ENCODE data around the gene NR1I3. TPM values are rescaled to one million over a fixed set of nuclear protein-coding genes. Genes with fewer than 3 reads are reported as not detected.
"Not testable (repeated sequence)": the region's sequence is repeated elsewhere in the genome, so short reads cannot be mapped to it uniquely, and the experiment has no call there.

Gene NR1I3
- total RNA-seq, 2 donors from 2014 or later, result not detected

DNA sequence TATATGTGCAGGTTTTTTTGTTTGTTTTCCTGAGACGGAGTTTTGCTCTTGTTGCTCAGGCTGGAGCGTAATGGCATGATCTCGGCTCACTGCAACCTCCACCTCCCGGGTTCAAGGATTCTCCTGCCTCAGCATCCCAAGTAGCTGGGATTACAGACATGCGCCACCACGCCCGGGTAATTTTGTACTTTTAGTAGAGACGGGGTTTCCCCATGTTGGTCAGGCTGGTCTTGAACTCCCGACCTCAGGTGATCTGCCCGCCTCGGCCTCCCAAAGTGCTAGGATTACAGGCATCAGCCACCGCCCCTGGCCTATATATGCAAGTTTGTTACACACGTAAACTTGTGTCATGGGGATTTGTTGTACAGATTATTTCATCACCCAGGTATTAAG, 13.3 kb downstream of the NR1I3 start:
- intact Hi-C loops (cut with DNase I), result loop anchor here (2.0 to 10.0 kb wide), 3 partner anchors 16 to 160 kb away; partner anchors contain the start of gene SDHC (in 1 of the 2)
- not testable (repeated sequence) for DNase-seq

GRCh38 chr1:161223805-161224694, 14.0 kb downstream of the NR1I3 start:
- intact Hi-C loops (cut with DNase I), result loop anchor here (2.0 to 10.0 kb wide), 3 partner anchors 15 to 161 kb away; partner anchors contain the start of gene SDHC (in 1 of the 2)
- ATAC-seq (no peak), DNase-seq (no peak)

More for the DNA sequence above, 13.3 kb downstream of the NR1I3 start:
- not testable (repeated sequence) for ATAC-seq

DNA sequence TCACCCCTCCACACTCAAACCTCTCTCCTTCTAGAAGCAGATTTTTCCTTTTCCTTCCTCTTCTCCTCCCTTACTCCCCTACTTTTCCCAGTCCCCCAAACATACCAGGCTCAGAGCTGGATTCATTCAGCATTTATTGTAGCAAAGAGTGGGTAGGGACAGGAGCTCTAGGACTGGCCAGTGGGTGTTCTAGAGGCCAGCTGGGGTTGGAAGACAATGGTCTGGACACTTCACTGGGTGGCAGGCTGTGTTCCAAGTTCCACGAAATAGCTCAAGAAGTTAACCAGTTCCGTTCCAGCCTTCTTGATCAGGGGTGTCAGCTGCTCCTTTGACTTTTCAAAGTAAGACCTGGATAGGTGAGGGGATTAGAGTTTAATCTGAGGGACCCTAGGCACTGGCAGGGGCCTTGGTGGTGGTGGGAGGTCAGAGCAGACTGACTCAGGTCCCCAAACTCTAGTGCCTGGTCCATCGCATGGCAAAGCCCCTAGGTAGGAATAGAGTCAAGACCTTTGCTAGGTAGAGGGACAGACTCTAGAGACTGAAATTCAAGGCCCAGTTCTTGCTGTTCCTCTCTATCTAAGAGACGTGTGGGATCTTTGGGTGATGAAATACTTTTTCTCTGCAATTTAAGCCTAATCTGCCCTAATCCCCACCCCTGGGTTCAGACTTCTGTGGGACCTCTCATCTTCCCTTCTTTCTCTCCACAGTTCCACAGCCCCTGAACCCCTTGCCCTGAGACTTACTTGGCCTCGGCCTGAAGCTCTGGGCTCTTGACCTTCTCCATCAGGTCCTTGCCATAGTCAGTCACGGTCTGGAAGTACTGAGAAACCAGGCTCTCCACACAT, 15.6 kb downstream of the NR1I3 start:
- DNase-seq (peak; percentile 11), ATAC-seq (no peak)
- intact Hi-C loops (cut with DNase I), result loop anchor here (5.0 to 10.0 kb wide), 2 partner anchors 90 to 162 kb away; partner anchors contain the start of gene SDHC (in 1 of the 2)

- intact Hi-C loops (cut with DNase I), result loop anchor here (5.0 to 10.0 kb wide), 2 partner anchors 92 to 165 kb away; partner anchors contain the start of gene SDHC (in 1 of the 2)
Measured at GRCh38 chr1:161220002-161220401, 18.0 kb downstream of the NR1I3 start.

DNA sequence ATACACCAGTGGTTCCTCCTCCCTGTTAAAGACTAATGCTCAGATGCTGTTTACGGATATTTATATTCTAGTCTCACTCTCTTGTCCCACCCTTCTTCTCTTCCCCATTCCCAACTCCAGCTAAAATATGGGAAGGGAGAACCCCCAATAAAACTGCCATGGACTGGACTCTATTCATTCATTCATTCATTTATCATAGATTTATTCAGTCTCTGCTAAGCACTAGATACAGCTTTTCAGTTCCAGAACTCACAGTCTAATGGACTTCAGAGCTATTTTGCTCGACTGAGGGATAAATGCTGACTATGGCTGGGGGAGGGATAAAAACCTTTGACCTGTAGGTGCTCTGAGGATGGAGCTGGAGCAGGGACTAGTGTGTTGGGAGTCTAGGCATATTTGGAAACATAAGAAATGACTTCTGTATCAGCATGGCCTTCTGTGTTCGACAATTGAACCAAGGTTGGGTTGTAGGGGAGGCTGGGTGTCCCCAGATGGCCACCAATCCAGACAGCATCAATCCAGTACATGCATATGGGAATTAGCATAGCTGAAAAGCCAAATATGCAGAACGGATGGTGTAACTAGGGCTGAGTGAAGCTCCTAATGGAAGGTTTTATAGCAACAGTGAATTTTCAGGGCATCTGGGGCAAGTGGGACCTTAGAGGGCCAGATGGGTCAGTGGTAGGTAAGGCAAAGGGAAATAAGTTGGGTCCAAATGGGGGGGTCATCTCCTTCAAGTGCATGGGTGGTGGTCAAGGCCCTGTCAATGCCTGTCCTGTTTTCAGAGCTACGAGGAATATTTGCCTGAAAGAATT, 18.7 kb downstream of the NR1I3 start:
- ATAC-seq (no peak), DNase-seq (no peak)
- intact Hi-C loops (cut with DNase I), result no loop called here

More at GRCh38 chr1:161220002-161220401, 18.0 kb downstream of the NR1I3 start:
- no peak for DNase-seq
- no peak for ATAC-seq

- no peak for ATAC-seq
- intact Hi-C loops (cut with DNase I), result no loop called here
- no peak for DNase-seq
Measured at GRCh38 chr1:161218301-161219077, 19.5 kb downstream of the NR1I3 start.

DNA sequence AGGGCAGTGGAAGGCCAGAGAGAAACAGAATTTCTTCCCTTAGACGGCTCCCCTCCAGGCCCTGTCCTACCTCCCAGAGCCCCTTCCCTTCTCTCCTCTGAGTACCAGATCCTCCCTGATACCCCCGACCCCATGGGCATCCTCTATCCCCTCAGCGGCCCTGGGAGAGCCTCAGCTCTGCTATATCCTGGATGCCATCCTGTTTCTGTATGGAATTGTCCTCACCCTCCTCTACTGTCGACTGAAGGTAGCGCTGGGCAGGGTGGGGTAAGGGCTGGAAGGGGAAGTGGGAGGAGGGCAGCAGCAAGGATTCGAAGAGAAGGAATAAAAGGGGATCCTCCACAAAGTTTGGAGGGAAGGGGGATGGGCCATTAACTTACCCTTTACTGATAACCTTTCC, 20.2 kb downstream of the NR1I3 start:
- intact Hi-C loops (cut with DNase I), result no loop called here
- no peak for DNase-seq
- ATAC-seq, result peak in 1 of 2 donors; percentile 8

DNA sequence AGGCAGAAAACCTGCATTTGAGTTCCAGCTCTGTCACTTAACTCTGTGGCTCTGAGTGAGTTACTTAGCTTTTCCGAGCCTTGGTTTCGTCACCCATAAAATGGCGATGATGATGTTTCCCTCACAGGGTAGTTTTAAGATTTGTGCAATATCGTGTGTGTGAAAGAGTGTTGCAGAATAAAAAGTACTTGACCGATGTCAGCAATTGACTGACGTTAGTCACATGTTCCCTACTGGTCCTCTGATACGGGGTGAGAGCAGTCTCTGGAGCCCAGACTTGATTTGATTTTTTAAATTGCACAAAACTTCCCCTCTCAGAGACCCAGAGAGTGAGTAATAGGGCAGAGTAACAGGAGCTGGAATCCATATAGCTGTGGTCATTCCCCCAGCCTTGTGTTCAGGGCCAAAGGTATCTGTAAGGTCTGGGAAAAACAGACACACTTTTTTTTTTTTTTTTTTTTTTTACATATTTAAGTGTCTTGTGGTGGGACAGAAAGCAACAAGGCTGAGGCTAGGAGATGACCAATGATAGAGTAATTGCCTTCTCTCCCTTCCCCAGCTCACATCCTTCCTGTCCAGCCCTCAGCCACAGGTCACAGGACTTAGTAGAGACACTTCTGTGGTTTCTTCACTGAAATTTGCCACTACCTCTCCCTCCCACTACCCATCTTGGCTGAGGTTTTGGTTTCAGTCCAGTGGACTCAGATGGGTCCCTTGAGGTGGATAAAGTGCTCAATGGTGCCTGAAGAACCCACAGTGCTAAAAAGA, 20.9 kb downstream of the NR1I3 start:
- ATAC-seq (peak; percentile 58 to 78), DNase-seq (peak; percentile 36)
- intact Hi-C loops (cut with DNase I), result no loop called here

DNA sequence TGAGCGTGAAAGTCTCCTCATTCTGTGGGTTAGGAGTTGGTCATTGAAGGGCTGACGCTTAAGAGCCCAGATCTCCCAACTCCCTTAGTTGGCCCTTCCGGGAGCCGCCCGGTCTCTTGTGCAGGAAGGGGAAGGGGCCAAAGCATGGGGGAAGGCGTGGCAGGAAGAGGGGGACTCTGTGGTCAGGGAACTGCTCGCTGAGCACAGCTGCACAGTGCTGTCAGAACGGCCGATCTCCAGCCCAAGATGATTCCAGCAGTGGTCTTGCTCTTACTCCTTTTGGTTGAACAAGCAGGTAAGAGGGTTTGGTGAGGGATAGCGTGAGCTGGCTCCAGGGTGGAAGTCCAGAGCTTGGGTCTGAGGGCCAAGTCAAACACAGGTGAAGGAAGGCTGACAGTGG, 22.9 kb downstream of the NR1I3 start, which contains the start of gene FCER1G:
FCER1G (plus strand) TSS at position 220 of the 400 bp plus-strand sequence; CDS start at position 247, 27 bp downstream.
- DNase-seq (peak; percentile 68), ATAC-seq (peak; percentile 43 to 68)
- intact Hi-C loops (cut with DNase I), result no loop called here

DNA sequence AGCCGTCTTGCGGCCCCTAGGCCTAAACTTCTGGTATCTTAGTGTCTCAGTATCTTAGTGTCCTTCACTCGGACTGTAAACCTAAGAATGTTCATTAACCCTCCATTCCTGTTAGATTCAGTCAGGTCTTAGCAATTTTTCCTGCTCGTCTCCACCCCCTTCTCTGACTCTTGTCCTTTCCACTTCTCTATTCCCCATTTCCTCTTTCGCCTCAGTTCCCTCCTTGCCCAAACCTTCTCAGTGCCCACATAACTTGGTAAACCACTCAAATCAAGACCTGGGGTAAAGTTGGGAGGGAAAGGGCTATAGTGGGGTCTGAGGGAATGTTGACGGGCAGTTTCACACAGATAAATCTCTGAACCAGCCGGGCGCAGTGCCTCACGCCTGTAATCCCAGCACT, 23.6 kb downstream of the NR1I3 start:
- intact Hi-C loops (cut with DNase I), result no loop called here
- no peak for DNase-seq
- ATAC-seq, result peak in 1 of 2 donors; percentile 3

GRCh38 chr1:161209790-161210409, 28.1 kb downstream of the NR1I3 start:
- intact Hi-C loops (cut with DNase I), result loop anchor here in 1 of 2 donors (2.0 kb wide), 1 partner anchor 15 kb away; no protein-coding TSS in a partner anchor

GRCh38 chr1:161207173-161207572, 30.8 kb downstream of the NR1I3 start:
- ATAC-seq (peak; percentile 69 to 71), DNase-seq (peak; percentile 79)
- intact Hi-C loops (cut with DNase I), result no loop called here

More at GRCh38 chr1:161209790-161210409, 28.1 kb downstream of the NR1I3 start:
- ATAC-seq (peak; percentile 63 to 75), DNase-seq (peak; percentile 85)

DNA sequence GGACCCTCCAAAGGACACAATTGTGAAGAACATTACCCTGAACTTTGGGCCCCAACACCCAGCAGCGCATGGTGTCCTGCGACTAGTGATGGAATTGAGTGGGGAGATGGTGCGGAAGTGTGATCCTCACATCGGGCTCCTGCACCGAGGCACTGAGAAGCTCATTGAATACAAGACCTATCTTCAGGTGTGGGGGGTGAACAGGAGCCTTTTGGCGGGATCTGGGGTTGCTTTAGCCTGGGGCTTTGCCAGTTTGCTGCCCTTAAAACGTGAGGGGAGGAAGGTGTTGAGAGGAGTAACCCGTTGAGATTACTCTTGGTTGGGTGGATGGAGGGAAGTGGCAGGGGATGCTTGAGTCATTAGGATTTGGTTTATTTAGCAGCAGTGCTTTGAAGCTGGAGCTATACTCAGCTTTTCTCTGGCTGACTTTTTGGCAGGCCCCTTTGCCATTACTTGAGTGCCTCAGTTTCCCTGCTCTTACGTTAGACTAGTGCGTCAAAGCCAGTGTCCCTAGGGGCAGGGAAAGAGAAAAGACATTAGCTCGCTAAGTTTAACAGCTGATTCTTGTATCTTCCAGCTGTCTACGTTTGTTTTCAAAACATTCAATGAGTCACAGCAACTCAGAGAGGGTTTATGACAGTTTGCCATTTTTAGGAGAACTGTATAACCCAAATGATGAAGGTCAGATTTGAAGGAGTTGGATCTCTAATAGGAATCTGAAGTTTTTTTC, 31.4 kb downstream of the NR1I3 start:
- ATAC-seq, result peak in 1 of 2 donors; percentile 4
- intact Hi-C loops (cut with DNase I), result no loop called here
- peak; percentile 79 for DNase-seq

- ATAC-seq (peak; percentile 85 to 89), DNase-seq (peak; percentile 98)
- intact Hi-C loops (cut with DNase I), result no loop called here
Measured at GRCh38 chr1:161201836-161202712, 35.9 kb downstream of the NR1I3 start, which contains the start of gene NDUFS2. Gene NDUFS2, plus strand, starts transcription at chr1:161202367. Its CDS starts 19 bp downstream, at chr1:161202386.

Data from left cardiac atrium (tissue), 4 donors.